ENCODE results near the gene GTF2IRD1. TPM values are rescaled to one million over a fixed set of nuclear protein-coding genes. Genes with fewer than 3 reads are reported as not detected.

The GTF2IRD1 gene
- total and polyA plus RNA-seq, 2 of the 13 experiments (the other 11 are each of a cell fraction or from before 2014, with no cell fraction given) = 16.5 to 26.7 TPM

DNA sequence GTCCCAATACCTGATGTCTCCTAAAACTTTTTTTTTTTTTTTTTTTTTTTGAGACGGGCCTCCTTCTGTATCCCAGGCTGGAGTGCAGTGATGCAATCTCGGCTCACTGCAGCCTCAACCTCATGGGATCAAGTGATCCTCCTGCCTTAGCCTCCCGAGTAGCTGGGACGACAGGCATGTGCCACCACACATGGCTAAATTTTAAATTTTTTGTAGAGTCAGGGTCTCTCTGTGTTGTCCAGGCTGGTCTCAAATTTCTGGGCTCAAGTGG is 28.4 kb downstream of the GTF2IRD1 start:
- Histone ChIP-seq H3K27ac (ENCODE audit: extremely low read length, insufficient read depth, low read length) (no peak overlapping the region), H3K9me3 (ENCODE audit: low read length) (no peaks in the 10 kb centered on the region), H3K36me3 (replicated peaks in 1 of 2; ENCODE audit: control insufficient read depth in 1 of 2, insufficient read depth in 2 of 2, low read length in 2 of 2) (0 out of 5 replicates have a peak, but pooled peaks cover 0 to 2% of the 10 kb centered on the region in 2 experiments), H3K27me3 (ENCODE audit: control insufficient read depth in 1 of 2, insufficient read depth in 2 of 2, low read length in 2 of 2) (no peaks in the 10 kb centered on the region), H3K4me1 (ENCODE audit: insufficient read depth, low read length) (peaks cover 48% of the 10 kb centered on the region), H3K79me2 (ENCODE audit: insufficient read depth, low read length) (peaks cover 31% of the 10 kb centered on the region), H3K4me3 (replicated peaks in 1 of 3; ENCODE audit: insufficient read depth in 1 of 3, low read depth in 2 of 3, low read length in 3 of 3) (no peak overlapping the region), H3K4me2 (ENCODE audit: low read depth, low read length) (no peak overlapping the region), H3K9ac (ENCODE audit: insufficient read depth, low read depth, low read length) (no peak overlapping the region), H2AFZ (ENCODE audit: low read length) (no peak overlapping the region), H4K20me1 (ENCODE audit: insufficient read depth, low read length) (peaks cover 8% of the 10 kb centered on the region)
- DNase-seq (ENCODE audit: low spot score) = no peak
- CTCF ChIA-PET (ENCODE audit: low intra/inter-chr PET ratio, low total read pairs) = no interaction called here
- 93% methylated on average over 4 of the region's 4 CpGs for WGBS (ENCODE audit: low lambda C conversion rate)
- FAIRE-seq = no peak
- in situ Hi-C loops (cut with HindIII; ENCODE audit: extremely low pct_ligation_motif_present, low pct_unique_long_range_greater_than_20kb) (no loop called here), intact Hi-C loops (cut with micrococcal nuclease; ENCODE audit: unreplicated experiment) (no loop called here)
- no peak for ATAC-seq
- TF ChIP-seq ZNF350 (CRISPR knock-in tag; IDR thresholded peaks at IDR 0.05; ENCODE audit: borderline replicate concordance, low read depth) = no peak
- TF ChIP-seq MAFK (conservative IDR thresholded peaks at IDR 0.05 in 1 of 2, IDR thresholded peaks at IDR 0.05 in 1 of 2; ENCODE audit: low read length in 2 of 2) = no peak
- TF ChIP-seq, protein P1, sequence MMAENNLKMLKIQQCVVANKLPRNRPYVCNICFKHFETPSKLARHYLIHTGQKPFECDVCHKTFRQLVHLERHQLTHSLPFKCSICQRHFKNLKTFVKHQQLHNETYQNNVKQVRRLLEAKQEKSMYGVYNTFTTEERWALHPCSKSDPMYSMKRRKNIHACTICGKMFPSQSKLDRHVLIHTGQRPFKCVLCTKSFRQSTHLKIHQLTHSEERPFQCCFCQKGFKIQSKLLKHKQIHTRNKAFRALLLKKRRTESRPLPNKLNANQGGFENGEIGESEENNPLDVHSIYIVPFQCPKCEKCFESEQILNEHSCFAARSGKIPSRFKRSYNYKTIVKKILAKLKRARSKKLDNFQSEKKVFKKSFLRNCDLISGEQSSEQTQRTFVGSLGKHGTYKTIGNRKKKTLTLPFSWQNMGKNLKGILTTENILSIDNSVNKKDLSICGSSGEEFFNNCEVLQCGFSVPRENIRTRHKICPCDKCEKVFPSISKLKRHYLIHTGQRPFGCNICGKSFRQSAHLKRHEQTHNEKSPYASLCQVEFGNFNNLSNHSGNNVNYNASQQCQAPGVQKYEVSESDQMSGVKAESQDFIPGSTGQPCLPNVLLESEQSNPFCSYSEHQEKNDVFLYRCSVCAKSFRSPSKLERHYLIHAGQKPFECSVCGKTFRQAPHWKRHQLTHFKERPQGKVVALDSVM (CRISPR knock-in tag; IDR thresholded peaks at IDR 0.05) = 0 out of 2 replicates have a peak, but pooled peaks have one; percentile 32
- TF ChIP-seq, protein P2, sequence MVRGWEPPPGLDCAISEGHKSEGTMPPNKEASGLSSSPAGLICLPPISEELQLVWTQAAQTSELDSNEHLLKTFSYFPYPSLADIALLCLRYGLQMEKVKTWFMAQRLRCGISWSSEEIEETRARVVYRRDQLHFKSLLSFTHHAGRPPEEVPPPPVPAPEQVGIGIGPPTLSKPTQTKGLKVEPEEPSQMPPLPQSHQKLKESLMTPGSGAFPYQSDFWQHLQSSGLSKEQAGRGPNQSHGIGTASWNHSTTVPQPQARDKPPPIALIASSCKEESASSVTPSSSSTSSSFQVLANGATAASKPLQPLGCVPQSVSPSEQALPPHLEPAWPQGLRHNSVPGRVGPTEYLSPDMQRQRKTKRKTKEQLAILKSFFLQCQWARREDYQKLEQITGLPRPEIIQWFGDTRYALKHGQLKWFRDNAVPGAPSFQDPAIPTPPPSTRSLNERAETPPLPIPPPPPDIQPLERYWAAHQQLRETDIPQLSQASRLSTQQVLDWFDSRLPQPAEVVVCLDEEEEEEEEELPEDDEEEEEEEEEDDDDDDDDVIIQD (CRISPR knock-in tag; IDR thresholded peaks at IDR 0.05; ENCODE audit: low read depth) = no peak
- no peak for TF ChIP-seq SMYD3 (CRISPR knock-in tag; IDR thresholded peaks at IDR 0.05)
- no TSS peak for BruUV-seq (replicated peaks)
- POLR2A ChIA-PET = no interaction called here
